ENCODE measurements around the gene PCDHA1.
"Not testable (repeated sequence)": the region's sequence is repeated elsewhere in the genome, so short reads cannot be mapped to it uniquely, and the experiment has no call there.

Gene PCDHA1
- total RNA-seq = 0 to 1.1 (median 0) reads per million in 17 experiments

DNA sequence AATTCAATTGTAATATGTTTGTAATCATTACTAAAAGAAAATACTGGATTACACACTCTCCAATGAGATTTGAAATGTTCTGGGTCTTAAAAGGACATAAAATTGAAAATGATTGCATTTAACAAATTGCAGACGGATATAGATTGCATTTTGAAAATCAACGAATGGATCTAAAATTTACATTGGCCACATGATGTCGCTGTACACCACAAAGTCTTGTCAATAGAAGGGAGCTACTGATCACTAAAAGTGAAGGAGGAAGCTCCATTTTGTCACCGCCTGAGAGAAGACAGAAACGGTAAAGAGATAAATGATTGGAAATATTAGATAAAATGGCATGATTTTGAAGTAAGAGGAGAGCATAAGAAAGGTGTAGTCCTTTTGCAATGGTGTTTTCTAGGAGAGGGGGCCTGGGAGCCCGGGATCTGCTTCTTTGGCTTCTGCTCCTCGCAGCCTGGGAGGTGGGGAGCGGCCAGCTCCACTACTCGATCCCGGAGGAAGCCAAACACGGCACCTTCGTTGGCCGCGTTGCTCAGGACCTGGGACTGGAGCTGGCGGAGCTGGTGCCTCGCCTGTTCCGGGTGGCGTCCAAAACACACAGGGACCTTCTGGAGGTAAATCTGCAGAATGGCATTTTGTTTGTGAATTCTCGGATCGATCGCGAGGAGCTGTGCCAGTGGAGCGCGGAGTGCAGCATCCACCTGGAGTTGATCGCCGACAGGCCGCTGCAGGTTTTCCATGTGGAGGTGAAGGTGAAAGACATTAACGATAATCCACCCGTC lies at the start of gene PCDHA1:
Gene PCDHA1, plus strand, starts transcription at position 236 of the 782 bp plus-strand sequence.
- peak in 2 of 4 experiments; percentile 6 to 7 for DNase-seq

DNA sequence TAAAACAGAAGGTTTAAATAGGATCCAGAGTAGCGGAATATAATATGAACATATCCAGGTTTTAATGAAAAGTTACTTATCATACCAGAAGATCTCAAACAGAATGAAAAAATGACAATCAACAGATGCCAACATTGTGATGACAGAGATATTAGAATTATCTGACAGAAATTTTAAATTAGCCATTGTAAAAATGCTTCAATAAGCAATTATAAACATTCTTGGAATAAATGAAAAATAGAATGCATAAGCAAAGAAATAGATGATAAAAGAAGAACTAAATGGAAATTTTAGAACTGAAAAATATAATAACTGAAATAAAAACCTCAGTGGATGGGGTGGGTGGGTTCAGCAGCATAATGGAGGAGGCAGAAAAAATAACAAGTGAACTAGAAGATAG lies 48.5 kb upstream of the PCDHA1 start:
- DNase-seq = no peak

DNA sequence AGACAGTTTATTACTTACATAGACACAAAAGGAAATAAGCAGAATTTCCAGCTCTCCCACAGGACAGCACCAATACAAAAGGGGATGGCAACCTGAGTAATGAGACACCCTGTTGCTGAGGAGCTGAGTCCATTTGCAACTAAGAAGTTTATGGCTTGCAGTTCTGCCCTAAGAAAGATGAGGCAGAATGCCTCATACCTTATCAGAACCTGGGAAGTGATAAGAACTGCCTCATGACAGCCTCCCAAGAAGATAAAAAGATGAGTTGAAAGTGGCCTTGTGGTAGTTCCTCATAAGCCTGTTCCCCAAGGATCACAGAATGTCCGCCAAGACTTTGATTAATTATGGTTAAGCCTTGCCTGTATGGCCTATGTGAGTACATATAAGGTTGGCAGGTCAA lies 44.0 kb upstream of the PCDHA1 start:
- DNase-seq = no peak

DNA sequence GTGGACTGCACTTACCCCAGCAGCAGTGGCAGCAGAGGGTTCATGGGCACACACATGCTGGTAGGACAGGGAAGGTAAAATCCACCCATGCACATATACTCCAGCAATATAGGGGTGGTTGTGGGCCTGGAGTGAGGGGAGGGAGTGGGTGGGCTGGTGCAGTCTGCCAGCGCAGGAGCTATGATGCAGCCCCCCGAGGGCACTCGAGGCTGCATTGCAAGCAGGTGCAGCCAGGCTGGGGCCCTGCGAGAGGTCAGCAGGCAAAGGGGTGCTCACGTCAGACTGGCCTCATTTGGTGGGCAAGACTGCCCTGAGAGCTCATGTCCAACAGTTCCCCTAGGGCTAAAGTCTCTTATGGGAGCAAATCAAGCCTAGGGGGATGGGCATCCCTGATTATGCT lies 32.4 kb upstream of the PCDHA1 start:
- no peak for DNase-seq

DNA sequence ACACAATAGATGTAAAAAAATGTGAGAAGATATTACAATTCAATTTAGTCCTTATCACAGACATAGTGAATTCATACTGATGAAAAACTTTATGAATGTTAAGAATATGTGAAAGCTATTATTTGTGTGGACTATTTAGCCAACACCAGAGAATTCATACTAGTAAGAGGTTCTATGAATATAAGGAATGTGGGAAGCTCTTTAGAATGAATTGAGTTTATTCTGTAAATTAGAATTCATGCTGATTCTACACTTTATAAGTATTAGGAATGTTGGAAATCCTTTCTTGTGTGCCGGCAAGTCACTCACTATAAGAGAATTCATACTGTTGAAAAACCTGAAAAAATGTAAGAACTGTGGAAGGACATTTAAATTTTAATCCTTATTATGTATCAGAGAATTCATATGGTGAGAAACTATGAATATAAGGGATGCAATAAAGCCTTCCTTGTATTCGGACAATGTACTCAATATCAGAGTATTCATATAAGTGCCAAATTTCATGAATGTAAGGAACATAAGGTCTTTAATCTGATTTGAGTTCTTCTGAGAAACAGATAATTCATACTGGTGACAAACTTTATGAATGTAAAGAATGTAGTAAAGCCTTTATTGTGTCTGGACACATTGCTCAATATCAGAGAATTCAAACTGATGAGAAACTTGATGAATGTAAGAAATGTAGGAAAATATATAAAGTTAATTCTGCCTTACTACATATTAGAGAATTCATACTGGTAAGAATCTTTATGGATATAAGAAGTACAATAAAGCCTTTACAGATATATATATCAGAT lies 21.6 kb upstream of the PCDHA1 start:
- DNase-seq = peak in 1 of 4 experiments; percentile 8

DNA sequence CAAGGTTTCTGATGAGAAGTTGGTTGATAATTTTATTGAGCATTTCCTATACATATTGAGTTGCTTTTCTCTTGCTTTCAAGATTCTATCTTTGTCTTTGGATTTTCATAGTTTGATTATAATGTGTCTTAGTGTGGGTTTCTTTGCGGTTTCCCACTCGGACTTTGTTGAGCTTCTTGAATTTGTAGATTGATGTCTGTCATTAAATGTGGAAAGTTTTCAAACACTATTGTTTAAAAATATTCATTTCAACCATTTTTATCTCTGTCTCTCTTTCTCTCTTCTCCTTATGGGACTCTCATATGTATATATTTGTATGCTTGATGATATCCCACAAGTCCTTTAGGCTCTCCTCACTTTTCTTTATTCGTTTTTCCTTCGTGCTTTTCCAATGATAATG lies 18.5 kb upstream of the PCDHA1 start:
- no peak for DNase-seq

DNA sequence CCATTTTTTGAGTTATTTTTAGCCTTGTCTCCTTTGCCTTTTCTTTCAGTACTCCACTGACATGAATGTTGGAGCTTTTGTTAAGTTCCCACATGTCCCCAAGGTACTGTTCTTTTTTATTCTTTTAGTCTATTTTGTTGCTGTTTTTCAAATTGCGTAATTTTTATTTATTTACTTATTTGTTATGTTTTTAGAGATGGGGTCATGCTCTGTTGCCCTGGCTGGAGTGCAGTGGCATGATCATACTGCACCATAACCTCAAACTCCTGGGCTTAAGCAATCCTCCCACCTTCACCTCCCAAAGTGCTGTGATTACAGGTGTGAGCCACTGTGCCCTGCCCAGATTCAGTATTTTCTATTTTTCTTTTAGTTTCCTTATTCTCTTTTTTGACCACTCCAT lies 5.4 kb upstream of the PCDHA1 start:
- no peak for DNase-seq

DNA sequence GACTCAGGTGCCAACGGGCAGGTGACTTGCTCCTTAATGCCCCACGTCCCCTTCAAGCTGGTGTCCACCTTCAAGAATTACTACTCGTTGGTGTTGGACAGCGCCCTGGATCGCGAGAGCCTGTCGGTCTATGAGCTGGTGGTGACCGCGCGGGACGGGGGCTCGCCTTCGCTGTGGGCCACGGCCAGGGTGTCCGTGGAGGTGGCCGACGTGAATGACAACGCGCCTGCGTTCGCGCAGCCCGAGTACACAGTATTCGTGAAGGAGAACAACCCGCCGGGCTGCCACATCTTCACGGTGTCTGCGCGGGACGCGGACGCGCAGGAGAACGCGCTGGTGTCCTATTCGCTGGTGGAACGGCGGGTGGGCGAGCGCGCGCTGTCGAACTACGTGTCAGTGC lies 1.5 kb downstream of the PCDHA1 start:
- DNase-seq = not testable (repeated sequence)

DNA sequence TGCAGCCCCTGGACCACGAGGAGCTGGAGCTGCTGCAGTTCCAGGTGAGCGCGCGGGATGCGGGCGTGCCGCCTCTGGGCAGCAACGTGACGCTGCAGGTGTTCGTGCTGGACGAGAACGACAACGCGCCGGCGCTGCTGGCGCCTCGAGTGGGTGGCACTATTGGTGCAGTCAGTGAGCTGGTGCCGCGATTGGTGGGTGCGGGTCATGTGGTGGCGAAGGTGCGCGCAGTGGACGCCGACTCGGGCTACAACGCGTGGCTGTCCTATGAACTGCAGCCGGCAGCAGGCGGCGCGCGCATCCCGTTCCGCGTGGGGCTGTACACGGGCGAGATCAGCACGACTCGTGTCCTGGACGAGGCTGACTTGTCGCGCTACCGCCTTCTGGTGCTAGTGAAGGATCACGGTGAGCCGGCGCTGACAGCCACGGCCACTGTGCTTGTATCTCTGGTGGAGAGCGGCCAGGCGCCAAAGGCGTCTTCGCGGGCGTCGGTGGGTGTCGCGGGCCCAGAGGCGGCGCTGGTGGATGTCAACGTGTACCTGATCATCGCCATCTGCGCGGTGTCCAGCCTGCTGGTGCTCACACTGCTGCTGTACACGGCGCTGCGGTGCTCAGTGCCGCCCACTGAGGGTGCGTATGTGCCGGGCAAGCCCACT lies 2.0 kb downstream of the PCDHA1 start:
- DNase-seq = not testable (repeated sequence)

DNA sequence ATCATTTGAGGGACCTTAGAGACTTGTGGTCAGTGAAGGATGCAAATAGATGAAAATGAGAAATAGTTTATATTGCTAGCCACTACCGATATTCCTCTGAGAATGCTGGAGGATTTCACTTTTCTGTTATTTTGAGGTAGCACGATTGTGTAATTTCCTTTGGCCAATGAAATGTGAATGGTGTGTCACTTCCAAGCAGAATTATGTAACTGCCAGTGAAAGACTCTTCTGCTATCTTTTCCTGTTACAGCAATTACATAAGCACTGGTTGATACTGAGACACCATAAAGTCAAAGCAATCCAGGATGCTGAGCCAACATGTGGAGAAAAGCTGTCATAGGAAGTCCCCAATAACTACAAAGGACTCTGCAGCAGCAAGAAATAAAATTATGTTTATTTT lies 5.1 kb downstream of the PCDHA1 start:
- no peak for DNase-seq

DNA sequence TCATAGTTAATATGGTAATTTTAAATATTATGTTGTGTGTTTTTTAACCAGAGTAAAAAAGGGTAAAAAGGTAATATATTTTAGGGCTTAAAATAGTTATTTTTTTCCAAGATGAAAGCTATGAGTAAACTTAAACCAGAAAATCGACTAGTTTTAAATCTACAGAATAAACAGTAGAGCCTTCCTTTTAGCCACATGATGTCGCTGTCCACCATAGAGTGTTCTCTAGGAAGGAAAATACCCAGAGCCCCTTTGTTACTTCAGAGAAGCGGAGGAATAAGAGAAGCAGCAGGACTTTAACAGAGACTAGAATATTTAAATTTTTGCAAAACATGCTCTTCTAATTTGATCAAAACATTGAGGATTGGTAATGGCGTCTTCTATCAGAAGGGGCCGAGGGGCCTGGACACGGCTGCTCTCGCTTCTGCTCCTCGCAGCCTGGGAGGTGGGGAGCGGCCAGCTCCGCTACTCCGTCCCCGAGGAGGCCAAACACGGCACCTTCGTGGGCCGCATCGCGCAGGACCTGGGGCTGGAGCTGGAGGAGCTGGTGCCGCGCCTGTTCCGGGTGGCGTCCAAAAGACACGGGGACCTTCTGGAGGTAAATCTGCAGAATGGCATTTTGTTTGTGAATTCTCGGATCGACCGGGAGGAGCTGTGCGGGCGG lies 8.8 kb downstream of the PCDHA1 start, which contains the start of gene PCDHA2:
Gene PCDHA2, plus strand, starts transcription at position 258 of the 664 bp plus-strand sequence.
- no peak for DNase-seq

DNA sequence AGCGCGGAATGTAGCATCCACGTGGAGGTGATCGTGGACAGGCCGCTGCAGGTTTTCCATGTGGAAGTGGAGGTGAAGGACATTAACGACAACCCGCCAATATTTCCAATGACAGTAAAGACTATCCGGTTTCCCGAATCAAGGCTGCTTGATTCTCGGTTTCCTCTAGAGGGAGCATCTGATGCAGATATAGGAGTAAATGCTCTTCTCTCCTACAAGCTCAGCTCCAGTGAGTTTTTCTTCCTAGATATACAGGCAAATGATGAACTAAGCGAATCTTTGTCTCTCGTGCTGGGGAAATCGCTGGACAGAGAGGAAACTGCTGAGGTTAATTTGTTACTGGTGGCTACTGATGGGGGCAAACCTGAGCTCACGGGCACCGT lies 9.3 kb downstream of the PCDHA1 start:
- peak in 1 of 4 experiments; percentile 2 for DNase-seq

DNA sequence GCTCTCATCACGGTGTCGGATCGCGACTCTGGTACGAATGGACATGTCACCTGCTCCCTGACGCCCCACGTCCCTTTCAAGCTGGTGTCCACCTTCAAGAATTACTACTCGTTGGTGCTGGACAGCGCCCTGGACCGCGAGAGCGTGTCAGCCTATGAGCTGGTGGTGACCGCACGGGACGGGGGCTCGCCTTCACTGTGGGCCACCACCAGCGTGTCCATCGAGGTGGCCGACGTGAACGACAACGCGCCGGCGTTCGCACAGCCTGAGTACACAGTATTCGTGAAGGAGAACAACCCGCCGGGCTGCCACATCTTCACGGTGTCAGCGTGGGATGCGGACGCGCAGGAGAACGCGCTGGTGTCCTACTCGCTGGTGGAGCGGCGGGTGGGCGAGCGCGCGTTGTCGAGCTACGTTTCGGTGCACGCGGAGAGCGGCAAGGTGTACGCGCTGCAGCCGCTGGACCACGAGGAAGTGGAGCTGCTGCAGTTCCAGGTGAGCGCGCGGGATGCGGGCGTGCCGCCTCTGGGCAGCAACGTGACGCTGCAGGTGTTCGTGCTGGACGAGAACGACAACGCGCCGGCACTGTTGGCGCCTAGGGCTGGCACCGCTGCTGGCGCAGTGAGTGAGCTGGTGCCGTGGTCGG lies 10.3 kb downstream of the PCDHA1 start:
- DNase-seq = not testable (repeated sequence)

DNA sequence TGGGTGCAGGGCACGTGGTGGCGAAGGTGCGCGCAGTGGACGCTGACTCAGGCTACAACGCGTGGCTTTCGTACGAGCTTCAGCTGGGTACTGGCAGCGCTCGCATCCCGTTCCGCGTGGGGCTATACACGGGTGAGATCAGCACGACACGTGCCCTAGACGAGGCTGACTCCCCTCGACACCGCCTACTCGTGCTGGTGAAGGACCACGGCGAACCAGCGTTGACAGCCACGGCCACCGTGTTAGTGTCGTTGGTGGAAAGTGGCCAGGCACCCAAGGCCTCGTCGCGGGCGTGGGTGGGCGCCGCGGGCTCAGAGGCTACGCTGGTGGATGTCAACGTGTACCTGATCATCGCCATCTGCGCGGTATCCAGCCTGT lies 10.8 kb downstream of the PCDHA1 start:
- DNase-seq = no peak

DNA sequence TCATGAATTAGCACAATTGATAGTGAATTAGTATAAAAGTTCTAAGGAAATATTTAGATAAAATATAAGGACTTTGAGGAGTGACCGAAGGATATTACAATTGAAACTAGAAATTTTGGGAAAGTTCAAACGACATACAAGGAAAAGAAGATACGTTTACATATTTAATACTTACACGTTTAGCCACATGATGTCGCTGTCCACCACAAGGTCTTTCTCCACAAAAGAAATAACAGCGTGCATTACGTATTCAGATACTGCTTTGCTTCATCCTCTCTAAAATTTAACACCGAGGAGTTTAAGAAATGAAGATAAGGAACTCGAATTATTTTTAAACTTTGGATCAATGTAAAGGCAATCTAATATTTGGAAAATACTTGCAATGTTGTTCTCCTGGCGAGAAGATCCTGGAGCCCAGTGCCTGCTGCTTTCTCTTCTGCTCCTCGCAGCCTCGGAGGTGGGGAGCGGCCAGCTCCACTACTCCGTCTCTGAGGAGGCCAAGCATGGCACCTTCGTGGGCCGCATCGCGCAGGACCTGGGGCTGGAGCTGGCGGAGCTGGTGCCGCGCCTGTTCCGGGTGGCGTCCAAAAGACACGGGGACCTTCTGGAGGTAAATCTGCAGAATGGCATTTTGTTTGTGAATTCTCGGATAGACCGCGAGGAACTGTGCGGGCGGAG lies 15.0 kb downstream of the PCDHA1 start, which contains the start of gene PCDHA3:
Gene PCDHA3, plus strand, starts transcription at position 242 of the 678 bp plus-strand sequence.
- no peak for DNase-seq

DNA sequence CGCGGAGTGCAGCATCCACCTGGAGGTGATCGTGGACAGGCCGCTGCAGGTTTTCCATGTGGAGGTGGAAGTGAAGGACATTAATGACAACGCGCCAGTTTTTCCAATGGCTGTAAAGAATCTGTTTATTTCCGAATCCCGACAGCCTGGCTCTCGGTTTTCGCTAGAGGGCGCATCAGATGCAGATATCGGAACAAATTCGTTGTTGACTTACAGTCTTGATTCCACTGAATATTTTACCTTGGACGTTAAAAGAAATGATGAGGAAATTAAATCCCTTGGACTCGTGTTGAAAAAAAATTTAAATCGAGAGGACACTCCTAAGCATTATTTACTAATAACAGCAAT lies 15.5 kb downstream of the PCDHA1 start:
- no peak for DNase-seq

DNA sequence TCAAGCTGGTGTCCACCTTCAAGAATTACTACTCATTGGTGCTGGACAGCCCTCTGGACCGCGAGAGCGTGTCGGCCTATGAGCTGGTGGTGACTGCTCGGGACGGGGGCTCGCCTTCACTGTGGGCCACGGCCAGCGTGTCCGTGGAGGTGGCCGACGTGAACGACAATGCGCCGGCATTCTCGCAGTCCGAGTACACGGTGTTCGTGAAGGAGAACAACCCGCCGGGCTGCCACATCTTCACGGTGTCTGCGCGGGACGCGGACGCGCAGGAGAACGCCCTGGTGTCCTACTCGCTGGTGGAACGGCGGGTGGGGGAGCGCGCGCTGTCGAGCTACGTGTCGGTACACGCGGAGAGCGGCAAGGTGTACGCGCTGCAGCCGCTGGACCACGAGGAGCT lies 16.4 kb downstream of the PCDHA1 start:
- not testable (repeated sequence) for DNase-seq

DNA sequence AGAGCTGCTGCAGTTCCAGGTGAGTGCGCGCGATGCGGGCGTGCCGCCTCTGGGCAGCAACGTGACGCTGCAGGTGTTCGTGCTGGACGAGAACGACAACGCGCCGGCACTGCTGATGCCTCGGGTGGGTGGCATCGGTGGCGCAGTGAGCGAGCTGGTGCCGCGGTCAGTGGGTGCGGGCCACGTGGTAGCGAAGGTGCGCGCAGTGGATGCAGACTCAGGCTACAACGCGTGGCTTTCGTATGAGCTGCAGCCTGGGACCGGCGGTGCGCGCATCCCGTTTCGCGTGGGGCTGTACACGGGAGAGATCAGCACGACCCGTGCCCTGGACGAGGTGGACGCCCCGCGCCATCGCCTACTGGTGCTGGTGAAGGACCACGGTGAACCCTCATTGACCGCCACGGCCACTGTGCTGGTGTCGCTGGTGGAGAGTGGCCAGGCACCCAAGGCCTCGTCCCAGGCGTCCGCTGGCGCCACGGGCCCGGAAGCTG lies 16.9 kb downstream of the PCDHA1 start:
- DNase-seq = no peak

DNA sequence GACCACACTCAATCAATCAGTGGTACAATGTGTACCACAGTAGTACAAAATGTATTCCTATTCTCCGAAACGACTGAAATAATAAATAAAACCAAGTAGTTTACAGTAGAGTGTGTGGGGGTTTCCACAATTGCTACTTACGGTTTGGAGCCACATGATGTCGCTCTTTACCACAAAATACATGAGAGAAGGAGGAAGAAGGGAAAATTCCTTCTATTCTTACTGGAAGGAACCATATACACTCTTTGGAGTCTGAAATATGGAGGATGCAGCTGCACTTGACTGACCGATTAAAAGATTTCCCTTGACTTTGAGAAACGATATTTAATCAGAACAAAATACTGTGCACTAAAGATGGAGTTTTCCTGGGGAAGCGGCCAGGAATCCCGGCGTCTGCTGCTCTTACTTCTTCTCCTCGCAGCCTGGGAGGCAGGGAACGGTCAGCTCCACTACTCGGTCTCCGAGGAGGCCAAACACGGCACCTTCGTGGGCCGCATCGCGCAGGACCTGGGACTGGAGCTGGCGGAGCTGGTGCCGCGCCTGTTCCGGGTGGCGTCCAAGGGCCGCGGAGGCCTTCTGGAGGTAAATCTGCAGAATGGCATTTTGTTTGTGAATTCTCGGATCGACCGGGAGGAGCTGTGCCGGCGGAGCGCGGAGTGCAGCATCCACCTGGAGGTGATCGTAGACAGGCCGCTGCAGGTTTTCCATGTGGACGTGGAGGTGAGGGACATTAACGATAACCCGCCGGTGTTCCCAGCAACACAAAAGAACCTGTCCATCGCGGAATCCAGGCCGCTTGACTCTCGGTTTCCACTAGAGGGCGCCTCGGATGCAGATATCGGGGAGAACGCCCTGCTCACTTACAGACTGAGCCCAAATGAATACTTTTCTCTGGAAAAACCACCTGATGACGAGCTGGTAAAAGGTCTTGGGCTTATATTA lies 21.2 kb downstream of the PCDHA1 start, which contains the start of gene PCDHA4:
Gene PCDHA4, plus strand, starts transcription at position 235 of the 942 bp plus-strand sequence.
- peak; percentile 4 to 17 (median 12) for DNase-seq

Measured in suppressor macrophage (primary cell).